LoVo (cell line): ENCODE results near the gene BAZ1B.
"Not testable (repeated sequence)": the region's sequence is repeated elsewhere in the genome, so short reads cannot be mapped to it uniquely, and the experiment has no call there.

ENCODE experiments used
- DNase-seq: peaks from one replicate; pipeline ENCODE4 v3.0.0-alpha.2; 2016; ENCODE audit warnings: low spot score

The BAZ1B gene

DNA sequence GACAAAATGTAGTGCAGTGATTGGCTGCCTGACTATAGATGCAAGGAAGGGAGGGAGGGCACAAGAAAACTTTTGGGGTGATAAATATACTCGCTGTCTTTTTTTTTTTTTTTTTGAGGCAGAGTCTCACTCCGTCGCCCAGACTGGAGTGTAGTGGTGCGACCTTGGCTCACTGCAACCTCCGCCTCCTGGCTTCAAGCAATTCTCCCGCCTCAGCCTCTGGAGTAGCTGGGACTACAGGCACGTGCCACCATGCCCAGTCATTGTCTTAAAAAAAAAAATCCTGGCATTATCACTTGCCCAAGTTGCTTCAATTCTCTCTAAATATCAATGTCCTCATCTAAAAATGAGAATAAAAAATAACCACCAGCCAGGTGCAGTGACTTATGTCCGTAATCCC lies 96.1 kb downstream of the BAZ1B start:
- no peak for DNase-seq

DNA sequence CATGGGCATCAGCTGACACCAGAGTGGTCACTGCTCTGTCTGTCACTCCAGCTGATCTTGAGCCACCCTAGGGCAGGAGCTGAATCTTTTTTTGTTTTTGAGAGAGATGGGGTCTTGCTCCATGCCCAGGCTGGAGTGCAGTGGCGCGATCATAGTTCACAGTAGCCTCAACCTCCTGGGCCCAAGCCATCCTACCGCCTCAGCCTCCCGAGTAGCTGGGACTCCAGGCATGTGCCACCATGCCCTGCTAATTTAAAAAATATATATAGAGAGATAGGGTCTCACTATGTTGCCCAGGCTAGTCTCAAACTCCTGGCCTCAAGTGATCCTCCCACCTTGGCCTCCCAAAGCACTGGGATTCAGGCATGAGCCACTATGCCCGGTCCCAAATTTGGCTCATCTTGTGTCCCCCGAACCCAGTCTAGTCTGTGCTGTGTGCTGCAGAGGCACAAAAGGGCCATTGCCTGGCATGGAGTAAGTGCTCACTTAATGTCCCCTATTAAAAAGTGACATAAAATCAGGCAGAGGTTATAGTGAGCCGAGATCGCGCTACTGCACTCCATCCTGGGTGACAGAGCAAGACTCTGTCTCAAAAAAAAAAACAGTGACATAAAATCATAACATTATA lies 96.6 kb downstream of the BAZ1B start:
- no peak for DNase-seq

DNA sequence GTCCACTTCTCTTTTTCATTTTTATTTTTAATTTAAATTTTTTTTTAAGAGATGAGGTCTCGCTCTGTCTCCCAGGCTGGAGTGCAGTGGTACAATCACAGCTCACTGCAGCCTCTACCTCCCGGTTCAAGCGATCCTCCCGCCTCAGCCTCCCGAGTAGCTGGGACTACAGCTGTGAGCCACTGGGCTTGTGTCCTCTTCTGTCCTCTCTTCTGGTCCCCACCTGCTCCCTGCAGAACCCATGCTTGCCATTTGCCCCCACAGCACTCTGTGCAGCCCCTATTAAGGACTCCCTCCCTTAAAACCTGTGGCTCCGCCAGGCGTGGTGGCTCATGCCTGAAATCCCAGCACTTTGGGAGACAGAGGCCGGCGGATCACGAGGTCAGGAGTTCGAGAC lies 97.6 kb downstream of the BAZ1B start:
- DNase-seq = no peak

DNA sequence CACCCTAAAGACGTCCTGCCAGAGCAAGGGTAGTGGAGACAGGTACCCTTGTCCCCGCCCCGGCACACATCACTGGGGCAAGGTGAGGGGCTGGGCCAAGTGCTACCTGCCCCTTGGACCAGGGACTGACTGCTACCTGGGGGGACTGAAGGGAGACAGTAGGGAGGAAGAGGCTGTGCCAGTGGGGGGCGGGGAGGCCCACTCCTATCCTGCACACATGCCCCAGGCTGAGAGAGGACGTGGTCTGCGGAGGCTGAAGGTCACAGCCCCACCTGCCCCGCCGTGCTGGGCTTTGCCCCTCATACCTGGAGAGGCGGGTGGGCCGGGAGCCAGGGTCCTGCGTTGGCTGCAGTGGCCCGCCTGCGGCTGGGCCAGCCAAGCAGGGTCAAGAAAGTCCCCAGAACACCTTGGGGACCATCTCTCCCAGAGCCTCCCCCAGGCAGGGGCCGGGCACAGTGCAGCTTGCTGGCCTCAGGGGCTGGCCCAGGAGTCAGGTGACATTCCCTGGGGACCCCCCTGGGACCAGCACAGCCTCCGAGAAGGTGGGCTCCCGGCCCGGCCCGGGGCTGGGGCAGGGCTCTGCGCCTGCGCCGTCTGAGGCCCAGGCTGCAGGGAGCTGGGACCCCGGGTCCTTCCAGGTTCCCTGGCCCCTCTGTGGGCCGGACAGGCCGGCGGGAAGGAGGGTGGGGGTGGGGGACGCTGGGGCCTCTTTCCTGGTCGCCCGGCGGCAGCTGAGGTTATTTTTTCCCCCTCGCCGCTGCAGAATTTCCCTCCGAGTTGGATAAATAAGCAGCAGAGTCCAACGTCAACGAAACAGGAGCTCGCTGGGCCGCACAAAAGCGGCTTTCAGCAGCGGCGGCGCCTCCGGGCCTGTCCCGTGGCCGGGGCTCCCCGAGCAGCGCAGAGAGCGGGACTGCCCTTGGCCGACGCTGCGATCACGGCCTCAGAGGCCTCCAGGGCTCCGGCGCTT lies 98.3 kb downstream of the BAZ1B start:
- DNase-seq = no peak

DNA sequence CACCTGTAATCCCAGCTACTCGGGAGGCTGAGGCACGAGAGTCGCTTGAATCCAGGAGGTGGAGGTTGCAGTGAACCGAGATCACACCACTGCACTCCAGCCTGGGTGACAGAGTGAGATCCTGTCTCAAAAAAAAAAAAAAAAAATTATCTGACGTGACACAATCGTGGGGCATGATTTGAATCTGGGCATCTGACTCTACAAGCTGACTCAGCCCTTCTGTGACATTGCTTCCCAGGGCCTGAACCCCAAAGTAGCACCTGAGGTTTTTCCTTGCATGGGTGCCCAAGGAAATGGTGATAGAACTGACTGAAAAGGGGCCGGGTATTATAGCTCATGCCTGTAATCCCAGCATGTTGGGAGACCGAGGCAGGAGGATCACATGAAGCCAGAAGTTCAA lies 101.5 kb downstream of the BAZ1B start:
- DNase-seq = not testable (repeated sequence)

DNA sequence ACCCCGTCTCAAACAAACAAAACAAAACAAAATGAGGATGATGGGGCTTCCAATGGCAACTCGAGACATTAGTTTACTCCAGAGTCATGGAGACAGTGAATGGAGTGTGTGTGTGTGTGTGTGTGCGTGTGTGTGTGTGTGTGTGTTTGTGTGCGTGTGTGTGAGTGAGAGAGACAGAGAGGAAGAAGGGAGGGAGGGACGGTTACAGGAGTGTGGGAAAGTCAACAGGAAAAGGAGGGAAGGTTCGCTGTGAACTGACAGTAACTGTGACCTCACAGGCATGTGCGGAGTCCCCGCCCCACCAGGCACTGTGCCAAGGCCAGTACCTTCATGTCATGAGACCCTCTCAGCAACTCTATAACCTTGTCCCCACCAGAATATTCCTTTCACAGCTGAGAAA lies 102.1 kb downstream of the BAZ1B start:
- not testable (repeated sequence) for DNase-seq

DNA sequence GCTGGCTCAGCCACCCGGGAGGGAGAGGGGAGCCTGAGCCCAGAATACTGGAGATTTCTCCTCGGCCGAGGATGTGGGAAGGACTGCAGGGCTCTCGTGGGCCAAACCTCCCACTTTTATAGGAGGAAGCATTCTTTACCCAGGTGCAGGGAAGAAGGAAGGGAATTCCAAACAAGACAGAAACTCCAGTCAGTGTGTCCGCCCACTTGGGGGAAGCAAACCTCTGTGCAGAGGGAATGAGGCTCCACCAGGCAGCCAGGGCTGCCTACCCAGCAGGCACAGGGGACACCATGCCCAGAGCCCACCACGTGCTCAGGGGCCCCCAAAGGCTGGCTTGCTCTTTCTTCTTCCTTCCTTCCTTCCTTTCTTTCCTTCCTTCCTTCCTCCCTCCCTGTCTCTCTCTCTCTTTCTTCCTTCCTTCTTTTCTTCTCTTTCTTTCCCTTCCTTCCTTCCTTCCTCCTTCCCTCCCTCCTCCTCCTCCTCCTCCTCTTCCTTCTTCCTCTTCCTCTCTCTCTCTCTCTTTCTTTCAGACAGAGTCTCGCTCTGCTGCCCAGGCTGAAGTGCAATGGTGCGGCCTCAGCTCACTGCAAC lies 103.9 kb downstream of the BAZ1B start:
- no peak for DNase-seq

DNA sequence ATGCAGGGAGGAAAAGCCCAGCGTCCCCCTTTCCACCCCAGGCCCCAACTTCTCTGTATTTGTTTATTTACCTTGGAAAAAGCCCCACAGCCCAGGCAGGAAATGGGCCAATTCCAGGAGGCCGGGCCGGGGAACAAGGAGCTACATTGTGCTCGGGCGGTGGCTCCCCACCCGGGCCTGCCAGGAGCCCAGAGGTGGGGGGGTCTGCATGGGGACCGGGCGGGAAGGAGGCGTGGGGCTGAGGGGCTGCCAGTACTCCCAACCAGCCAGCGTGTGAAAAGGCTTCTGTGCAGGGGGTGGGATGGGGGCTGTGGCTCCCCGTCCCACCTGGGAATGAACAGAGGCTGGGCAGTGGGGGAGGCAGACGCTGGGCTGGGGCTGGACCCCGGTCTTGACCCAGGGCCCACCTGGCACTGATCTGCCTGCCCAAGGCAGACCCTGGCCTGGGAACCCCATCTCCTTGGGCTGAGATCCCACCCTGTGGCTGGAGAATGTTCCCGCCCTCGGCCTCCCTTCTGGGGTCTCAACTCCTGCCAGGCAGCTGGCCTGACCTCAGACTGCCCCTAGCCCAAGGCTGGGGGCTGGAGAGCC lies 111.5 kb downstream of the BAZ1B start:
- DNase-seq = not testable (repeated sequence)

DNA sequence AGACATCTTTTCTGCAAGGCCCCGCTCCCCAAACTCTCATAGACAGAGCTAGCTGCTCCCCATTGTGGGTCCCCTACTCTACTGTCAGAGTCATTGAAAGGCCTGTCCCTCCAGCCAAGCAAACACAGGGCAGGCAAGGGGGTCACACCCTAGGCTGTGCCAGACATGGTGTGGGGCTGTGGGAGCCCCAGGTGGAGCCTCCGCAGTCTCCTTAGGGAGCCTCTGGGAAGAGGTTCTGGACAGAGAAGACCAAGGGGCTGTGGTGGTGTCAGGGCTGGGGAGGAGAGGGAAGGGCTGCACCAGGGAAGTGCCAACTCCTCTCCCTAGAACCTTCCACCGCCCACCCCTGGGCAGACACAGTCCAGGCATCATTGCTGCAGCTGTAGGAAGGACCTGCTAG lies 117.2 kb downstream of the BAZ1B start:
- DNase-seq = not testable (repeated sequence)

DNA sequence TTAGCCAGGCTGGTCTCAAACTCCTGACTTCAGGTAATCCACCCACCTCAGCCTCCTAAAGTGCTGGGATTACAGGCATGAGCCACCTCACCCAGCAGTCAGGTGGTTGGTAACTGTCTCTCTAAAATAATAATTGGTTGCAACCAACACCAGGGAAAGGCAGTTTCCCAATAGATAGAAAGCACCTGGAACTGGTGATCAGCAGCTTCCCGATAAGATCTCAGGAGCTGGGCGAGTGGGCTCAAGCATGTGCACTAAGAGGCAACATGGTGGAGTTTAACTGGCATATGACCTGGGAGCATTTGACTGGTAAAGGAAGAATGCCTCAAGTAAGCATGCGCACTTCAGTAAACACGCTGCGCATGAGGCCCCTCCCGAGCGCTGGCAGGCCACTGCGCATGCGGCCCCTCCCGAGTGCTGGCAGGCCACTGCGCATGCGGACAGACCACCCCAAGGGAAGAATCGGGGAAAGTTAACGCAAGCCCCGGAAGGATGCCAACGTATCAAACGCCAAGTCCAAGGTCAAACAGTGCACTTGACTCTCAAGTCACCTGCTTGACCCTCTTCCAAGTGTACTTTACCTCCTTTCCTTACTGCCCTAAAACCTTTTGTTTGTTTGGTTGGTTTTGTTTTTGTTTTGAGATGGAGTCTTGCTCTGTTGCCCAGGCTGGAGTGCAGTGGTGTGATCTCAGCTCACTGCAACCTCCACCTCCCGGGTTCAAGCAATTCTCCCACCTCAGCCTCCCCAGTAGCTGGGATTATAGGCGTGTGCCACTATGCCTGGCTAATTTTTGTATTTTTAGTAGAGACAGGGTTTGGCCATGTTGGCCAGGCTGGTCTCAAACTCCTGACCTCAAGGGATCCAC lies 122.7 kb downstream of the BAZ1B start:
- not testable (repeated sequence) for DNase-seq

DNA sequence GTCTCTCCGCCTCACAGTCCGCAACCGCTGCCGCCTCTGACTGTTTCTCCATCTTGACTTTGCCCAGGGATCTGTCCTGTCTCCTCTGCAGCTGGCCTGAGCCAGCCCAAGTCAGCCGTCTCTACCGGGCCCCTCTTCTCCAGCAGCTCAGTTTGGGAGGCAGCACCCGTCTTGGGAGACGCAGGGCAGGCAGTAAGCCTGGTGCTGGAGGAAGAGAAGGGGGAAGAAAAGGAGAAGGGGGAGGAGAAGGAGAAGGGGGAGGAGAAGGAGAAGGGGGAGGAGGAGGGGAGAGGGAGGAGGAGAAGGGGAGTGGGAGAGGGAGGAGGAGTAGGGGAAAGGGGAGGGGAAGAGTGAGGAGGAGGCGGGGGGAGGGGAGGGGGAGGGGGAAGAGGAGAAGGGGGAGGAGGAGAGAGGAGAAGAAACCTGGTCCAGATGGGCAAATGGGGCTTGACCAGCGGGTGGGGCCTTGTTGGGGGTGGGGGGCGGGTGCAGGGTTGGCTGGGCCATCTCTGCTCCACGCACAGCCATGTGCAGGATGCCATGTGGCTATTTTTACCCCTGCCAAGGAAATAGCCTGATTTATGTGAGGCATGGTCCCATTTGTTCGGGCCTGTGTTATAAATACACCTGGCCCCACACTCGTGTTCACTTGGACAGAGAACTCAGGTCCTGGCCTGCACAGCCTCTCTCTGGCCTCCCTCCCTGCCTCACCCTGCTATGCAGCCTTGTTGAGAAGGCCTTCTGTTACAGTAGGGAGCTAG lies 124.4 kb downstream of the BAZ1B start:
- DNase-seq = no peak

DNA sequence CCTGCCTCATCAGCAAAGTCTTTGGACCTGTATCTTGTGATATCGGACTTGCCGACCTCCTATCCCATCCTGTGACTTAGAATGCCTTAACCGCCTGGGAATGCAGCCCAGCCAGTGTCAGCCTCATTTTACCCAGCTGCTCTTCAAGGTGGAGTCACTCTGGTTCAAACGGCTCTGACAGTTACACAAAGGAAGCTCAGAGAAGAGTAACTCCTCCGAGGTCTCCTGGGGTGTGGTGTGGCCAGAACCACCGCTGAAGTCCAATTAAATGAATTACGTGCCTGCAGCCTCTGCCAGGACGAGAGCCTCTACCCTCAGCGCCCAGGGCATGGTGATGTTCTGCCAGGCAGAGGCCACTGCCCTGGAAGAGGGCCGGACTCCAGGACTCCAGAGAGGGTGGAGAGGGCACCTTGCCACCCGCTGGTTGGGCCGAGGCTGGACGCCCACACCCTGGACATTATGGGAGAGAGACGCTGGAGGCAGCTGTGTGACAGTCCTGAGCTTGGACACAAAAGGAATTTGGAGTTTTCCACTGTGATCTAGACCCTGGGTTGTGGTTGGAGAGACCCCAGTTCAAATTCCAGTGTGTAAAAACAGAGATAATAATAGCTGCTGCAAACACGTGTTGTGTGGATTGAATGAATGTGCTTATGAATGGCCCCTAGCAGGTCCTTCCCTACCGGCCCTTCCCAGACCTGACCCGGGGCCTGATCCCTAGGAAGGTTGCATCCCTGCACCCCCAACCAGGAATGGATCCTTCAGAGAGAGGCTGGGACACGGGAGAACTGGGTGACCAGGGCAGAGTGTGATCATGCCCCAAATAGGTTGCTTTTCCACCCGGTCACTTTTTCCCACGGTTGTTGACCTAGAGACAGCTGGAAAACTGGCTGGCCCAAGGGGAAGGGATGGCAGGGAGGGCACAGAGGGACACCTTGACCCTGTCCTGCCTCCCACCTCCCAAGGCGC lies 126.3 kb downstream of the BAZ1B start:
- no peak for DNase-seq

DNA sequence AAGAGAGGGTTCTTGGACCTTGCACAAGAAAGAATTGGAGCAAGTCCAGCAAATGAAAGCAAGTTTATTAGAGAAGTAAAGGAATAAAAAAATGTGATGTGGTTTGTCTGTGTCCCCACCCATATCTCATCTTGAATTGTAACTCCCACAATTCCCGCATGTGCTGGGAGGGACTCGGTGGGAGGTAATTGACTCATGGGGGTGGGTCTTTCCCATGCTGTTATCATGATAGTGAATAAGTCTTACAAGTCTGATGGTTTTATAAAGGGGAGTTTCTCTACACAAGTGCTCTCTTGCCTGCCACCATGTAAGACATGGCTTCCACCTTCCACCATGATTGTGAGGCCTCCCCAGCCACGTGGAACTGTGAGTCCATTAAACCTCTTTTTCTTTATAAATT lies 127.7 kb downstream of the BAZ1B start:
- no peak for DNase-seq

DNA sequence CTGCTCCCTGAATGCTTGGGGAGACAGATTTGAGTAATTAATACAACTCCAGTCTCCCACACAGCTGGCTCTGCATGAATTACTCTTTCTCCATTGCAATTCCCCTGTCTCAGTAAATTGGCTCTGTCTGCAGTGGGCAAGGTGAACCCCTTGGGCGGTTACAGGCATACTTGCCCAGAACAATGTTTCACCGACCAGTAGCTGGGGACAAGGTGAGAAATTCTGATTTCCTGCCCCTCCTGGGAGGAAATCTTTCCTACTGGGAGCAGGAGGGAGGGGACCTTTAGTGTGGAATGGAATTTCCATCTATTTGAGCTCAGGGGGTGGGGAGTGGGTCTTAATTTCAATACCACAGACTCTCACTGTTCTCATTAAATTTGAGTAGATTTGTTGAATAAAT lies 130.7 kb downstream of the BAZ1B start:
- no peak for DNase-seq
